GM13976 (cell line): Measurements from ENCODE around the gene NEK4.

Experiments
- DNase-seq: peaks from one replicate; pipeline ENCODE4 v3.0.0; 2012; ENCODE audit warnings: low spot score
- in situ Hi-C: fragments of 300-500 bp; cut with MboI; formaldehyde crosslinking; loops from one replicate; pipeline ENCODE4 v1.12.0; 2022; ENCODE audit warnings: low sequenced_read_pairs, mixed read lengths, inconsistent platforms; ENCODE audit not compliant: unreplicated experiment
- TF ChIP-seq, protein P1 (sequence below): IDR thresholded peaks from 2 replicates; pipeline ENCODE4 v1.5.1; 2012; ENCODE audit warnings: borderline replicate concordance, mild to moderate bottlenecking; ENCODE audit not compliant: insufficient read depth; ENCODE audit errors: extremely low read depth, missing control alignments, control extremely low read depth

NEK4 gene

GRCh38 chr3:52723935-52724334 lies 46.8 kb downstream of the NEK4 start:
- no peak for DNase-seq
- TF ChIP-seq, protein P1, sequence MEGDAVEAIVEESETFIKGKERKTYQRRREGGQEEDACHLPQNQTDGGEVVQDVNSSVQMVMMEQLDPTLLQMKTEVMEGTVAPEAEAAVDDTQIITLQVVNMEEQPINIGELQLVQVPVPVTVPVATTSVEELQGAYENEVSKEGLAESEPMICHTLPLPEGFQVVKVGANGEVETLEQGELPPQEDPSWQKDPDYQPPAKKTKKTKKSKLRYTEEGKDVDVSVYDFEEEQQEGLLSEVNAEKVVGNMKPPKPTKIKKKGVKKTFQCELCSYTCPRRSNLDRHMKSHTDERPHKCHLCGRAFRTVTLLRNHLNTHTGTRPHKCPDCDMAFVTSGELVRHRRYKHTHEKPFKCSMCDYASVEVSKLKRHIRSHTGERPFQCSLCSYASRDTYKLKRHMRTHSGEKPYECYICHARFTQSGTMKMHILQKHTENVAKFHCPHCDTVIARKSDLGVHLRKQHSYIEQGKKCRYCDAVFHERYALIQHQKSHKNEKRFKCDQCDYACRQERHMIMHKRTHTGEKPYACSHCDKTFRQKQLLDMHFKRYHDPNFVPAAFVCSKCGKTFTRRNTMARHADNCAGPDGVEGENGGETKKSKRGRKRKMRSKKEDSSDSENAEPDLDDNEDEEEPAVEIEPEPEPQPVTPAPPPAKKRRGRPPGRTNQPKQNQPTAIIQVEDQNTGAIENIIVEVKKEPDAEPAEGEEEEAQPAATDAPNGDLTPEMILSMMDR = no peak
- in situ Hi-C loops = no loop called here

DNA sequence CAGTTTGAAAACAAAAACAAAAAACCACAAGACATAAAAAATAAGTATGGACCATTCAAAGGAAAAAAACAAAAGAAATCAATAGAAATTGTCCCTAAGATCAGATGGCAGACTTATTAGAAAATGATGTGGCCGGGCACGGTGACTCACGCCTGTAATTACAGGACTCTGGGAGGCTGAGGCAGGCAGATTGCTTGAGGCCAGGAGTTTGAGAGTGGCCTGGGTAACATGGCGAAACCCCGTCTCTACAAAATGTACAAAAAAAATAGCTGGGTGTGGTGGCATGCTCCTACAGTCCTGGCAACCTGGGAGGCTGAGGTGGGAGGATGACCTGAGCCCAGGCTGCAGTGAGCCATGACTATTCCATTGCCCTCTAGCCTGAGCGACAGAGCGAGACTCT lies 48.2 kb downstream of the NEK4 start:
- DNase-seq = no peak
- in situ Hi-C loops = no loop called here
- TF ChIP-seq, protein P1 = no peak

DNA sequence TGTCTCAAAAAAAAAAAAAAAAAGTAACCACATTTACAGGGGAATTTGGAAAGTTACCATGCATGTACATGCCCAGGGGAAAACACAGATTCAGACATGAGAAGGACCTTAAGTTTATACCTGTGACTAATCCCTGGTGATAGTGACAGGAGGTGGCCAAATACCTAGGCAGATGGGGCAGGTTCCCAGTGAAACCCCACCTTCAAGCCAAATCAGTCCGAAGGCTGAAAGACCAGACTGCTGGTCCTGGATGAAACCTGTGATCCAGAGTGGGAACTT lies 49.1 kb downstream of the NEK4 start:
- in situ Hi-C loops = no loop called here
- no peak for DNase-seq
- TF ChIP-seq, protein P1 = no peak

- in situ Hi-C loops = no loop called here
- TF ChIP-seq, protein P1 = no peak
- DNase-seq = no peak
Measured at GRCh38 chr3:52721002-52721729, 49.6 kb downstream of the NEK4 start.

DNA sequence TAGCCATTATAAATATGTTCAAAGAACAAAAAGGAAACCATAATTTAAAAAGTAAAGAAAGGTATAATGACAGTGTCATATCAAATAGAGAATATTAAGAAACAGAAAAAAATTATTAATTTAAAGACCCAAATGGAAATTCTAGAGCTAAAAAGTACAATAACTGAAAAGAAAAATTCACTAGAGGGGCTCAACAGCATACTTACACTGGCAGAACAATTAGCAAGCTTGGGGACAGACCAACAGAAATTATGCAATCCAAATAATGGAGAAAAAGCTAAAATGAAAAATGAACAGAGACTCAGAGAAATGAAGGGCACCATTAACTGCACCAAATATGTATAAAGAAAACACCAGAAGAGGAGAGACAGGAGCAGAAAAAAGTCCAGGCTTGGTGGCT lies 51.1 kb downstream of the NEK4 start:
- TF ChIP-seq, protein P1 = no peak
- in situ Hi-C loops = no loop called here
- DNase-seq = no peak

DNA sequence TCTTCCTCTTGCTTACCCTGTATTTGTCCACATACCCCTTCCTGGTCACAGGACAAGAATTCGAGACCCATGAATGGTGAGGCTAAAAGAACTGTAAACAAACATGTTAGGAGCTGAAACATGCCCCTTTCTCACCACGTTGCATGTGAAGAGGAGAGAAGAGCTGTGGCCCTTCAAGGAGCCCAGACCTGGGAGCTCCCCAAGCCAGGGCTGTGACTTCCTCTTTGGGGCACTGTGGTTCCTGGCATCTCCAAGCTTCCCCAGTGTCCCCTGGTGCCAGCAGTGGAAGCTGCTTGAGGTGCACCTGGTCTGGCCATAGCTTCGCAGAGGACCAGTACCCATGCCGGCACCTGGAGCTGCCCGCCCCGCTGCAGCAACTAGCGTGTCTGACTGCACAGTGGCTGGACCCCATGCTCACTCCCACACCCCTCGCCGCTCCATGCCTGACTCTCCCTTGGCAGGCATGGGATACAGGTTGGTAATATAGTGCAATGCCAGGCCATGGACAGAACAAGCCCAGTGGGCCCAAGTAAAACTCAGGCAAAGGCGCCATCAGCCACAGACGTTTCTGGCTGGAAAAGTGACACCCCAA lies 54.9 kb downstream of the NEK4 start:
- DNase-seq = no peak
- TF ChIP-seq, protein P1 = no peak
- in situ Hi-C loops = no loop called here
